Activated CD8-positive, alpha-beta T cell treated with anti-CD3 and anti-CD28 coated beads for 36 hours (primary cell): ENCODE results near the gene KCNIP3. TPM values are rescaled to one million over a fixed set of nuclear protein-coding genes. Genes with fewer than 3 reads are reported as not detected.

Experiments
- ATAC-seq: fragments of 200-7000 bp; cut with Tn5 transposase; one replicate; pipeline ENCODE4 v1.10.0; 2021; ENCODE audit warnings: mild to moderate bottlenecking, moderate library complexity
- CTCF ChIA-PET: fragments of 350-600 bp; sonication (Branson Sonifier 250); formaldehyde crosslinking; loops from one replicate; lab custom pipeline; 2021; ENCODE audit warnings: antibody characterized with exemption; lab: Charles Lee
- POLR2A ChIA-PET: fragments of 350-600 bp; sonication (Branson Sonifier 250); formaldehyde crosslinking; loops from one replicate; lab custom pipeline; 2021; ENCODE audit warnings: antibody characterized with exemption; lab: Charles Lee
- DNase-seq: peaks from one replicate; pipeline ENCODE4 v3.0.0-alpha.2; 2020
- H3K27ac Mint-ChIP-seq: one replicate; pipeline ENCODE4 v1.8.0; 2021; ENCODE audit warnings: mild to moderate bottlenecking, mixed read lengths
- H3K27me3 Mint-ChIP-seq: one replicate; pipeline ENCODE4 v1.8.0; 2021; ENCODE audit warnings: mixed read lengths
- H3K36me3 Mint-ChIP-seq: one replicate; pipeline ENCODE4 v1.8.0; 2021; ENCODE audit warnings: low read depth, mixed read lengths
- H3K4me1 Mint-ChIP-seq: one replicate; pipeline ENCODE4 v1.8.0; 2021; ENCODE audit warnings: low read depth, mixed read lengths
- H3K4me3 Mint-ChIP-seq: one replicate; pipeline ENCODE4 v1.8.0; 2021; ENCODE audit warnings: mild to moderate bottlenecking, moderate library complexity, mixed read lengths
- H3K9me3 Mint-ChIP-seq: one replicate; pipeline ENCODE4 v1.8.0; 2021; ENCODE audit warnings: mixed read lengths
- intact Hi-C: fragments of 100-400 bp; cut with micrococcal nuclease; formaldehyde crosslinking; loops from one replicate; pipeline ENCODE4 v1.10.0; 2022
- total RNA-seq, 2 experiments: library from RNA; stranded (reverse); gene quantifications; one replicate each; pipeline ENCODE4 v1.2.3, GENCODE V29; 2021
- TF ChIP-seq, protein P1 (sequence below): fragments of 200-600 bp; IDR thresholded peaks from one replicate; pipeline ENCODE4 v1.8.0; 2022; ENCODE audit warnings: antibody characterized with exemption, mild to moderate bottlenecking

KCNIP3 gene
- total RNA-seq, 2 experiments from 2014 or later, result not detected

DNA sequence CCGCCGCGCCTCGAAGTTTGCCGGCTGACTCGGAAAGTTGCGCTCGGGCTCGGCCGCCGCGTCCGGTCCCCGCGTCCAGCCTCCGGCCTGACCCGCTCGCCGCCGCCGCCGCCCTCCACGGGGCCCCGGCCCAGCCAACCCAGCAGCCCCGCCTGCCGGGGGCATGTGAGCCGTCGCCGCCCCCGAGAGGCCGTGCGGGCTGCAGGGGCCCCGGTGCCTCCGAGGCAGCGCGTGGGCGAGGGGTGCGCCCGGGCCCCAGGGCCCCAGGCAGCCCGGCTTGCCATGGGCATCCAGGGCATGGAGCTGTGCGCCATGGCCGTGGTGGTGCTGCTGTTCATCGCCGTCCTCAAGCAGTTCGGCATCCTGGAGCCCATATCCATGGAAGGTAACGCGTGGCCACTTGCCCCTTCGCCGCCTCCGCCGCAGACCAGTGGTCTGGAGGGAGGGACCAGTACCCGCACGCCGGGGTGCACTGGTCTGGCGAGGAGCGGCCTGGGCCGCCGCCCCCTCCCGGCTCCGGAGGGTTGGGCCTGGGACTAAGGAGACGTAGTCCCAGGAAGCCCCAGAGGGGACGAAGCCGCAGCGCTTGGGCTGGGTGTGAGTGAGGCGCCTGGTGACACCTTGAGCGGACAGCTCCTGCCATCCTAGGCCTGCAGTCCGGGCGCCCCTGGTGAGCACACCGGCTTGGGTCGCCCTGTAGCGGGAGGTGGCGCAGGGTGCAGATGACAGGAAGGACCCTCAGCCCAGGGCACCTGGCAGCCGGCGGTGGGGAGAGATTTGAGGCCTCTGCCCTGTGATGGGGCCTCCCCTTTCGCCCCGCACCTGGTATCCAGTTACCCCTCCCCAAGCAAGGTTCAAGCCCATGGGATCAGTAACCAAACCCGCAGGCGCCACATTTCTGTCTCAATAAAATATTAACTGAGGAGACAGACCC lies 49.9 kb downstream of the KCNIP3 start:
- H3K4me3 Mint-ChIP-seq, result no peak overlapping the region
- H3K9me3 Mint-ChIP-seq, result no peaks in the 10 kb centered on the region
- TF ChIP-seq, protein P1, sequence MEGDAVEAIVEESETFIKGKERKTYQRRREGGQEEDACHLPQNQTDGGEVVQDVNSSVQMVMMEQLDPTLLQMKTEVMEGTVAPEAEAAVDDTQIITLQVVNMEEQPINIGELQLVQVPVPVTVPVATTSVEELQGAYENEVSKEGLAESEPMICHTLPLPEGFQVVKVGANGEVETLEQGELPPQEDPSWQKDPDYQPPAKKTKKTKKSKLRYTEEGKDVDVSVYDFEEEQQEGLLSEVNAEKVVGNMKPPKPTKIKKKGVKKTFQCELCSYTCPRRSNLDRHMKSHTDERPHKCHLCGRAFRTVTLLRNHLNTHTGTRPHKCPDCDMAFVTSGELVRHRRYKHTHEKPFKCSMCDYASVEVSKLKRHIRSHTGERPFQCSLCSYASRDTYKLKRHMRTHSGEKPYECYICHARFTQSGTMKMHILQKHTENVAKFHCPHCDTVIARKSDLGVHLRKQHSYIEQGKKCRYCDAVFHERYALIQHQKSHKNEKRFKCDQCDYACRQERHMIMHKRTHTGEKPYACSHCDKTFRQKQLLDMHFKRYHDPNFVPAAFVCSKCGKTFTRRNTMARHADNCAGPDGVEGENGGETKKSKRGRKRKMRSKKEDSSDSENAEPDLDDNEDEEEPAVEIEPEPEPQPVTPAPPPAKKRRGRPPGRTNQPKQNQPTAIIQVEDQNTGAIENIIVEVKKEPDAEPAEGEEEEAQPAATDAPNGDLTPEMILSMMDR, result no peak
- H3K27me3 Mint-ChIP-seq, result peaks cover 25% of the 10 kb centered on the region
- ChIA-PET POLR2A (no interaction called here), CTCF (no interaction called here)
- intact Hi-C loops, result no loop called here
- H3K27ac Mint-ChIP-seq, result no peak overlapping the region
- ATAC-seq (peak; percentile 32), DNase-seq (peak; percentile 14)
- H3K4me1 Mint-ChIP-seq, result no peaks in the 10 kb centered on the region
- no peaks in the 10 kb centered on the region for H3K36me3 Mint-ChIP-seq

DNA sequence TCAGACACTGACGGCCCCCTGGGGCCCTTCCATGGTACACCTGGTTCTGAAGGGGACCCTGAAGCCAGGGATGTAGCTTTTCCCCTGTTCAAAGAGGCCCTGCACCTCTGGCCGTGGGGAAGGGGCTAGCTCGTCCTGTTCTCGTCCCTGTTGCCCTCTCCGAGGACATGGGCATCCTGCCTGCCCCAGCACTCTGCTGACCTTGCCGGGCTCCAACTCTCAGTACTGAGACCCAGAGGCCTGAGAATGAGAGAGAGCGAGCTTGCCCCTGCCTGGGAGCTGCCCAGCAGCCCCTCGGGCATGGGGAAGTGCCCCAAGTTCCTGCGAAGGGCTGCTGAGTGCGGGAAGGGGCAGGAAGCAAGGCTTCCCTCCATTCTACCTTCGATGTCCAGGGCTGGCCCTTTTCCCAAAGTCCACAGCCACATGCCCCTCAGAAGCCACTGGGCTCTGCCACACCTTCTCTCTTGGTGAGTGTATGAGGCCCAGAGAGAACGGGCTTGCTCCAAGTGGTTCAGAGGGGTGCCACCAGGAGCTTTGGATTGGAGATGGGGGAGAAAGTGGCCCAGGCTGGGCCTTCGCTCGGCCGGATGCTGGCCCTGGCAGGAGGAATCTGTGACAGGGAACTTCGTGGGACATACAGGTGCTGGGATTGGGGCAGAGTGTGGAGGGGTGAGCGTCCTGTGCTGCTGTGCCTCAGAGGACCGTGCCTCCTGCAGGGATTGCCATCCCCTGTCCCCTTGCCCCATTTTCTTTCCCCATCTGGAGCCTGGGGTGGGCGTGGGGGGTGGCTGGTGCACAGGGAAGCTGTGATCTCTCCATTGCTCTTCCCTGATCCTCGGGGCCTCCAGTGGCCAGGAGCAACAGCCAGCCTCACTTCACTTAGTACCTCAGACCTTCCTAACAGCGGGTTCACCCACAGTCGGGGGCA lies 50.8 kb downstream of the KCNIP3 start:
- ChIA-PET CTCF (no interaction called here), POLR2A (no interaction called here)
- Mint-ChIP-seq H3K36me3 (no peaks in the 10 kb centered on the region), H3K27ac (no peak overlapping the region), H3K4me1 (no peaks in the 10 kb centered on the region), H3K4me3 (no peak overlapping the region), H3K27me3 (peaks cover 22% of the 10 kb centered on the region), H3K9me3 (no peaks in the 10 kb centered on the region)
- ATAC-seq, result no peak
- DNase-seq, result no peak
- intact Hi-C loops, result no loop called here
- TF ChIP-seq, protein P1, result no peak

DNA sequence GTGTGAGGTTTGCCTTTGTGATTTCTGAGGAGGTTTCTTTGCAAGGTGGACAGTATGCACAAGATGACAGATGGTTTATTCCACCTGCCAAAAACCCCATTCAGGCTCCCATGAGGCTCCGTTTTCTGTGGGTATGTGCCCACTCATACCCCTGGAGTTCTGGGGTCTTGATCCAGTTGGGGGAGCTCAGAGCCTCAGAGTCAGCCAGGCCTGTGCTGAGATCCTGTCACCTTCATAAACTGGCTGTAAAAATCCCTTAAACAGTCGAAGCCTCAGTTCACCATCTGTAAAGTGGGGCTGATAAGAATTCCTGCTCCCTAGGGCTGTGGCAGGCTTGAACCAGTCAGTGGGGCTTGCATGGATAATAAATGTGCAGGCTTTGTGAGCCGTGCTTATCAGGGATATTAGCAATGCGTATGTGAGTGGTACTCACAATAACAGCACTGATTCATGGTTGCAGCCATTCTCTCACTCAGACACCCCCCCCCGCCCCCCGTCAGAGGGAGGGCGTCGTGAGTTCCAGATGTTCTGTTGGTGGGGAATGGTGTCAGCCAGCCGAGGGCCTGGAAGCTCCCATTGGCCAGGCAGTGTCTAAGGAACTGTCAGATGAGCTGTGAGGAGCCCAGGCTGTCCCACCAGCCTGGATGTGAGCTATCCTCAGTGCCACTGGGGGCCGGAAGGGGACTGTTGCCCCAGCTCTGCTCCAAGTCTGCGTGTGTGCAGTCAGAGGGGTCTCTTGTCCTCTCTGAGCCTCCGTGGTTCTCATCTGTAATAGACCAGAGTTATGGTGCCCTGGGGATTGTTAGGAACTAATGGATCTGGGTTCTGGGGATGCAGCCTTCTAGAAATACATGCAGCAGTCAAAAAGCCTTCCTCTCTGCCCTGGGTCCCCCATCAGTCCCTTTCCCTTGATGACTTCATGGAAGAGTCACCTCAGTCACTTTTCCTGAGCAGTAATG lies 51.7 kb downstream of the KCNIP3 start:
- CTCF ChIA-PET, result no interaction called here
- no peak for ATAC-seq
- Mint-ChIP-seq H3K27me3 (peaks cover 16% of the 10 kb centered on the region), H3K36me3 (no peaks in the 10 kb centered on the region), H3K4me1 (no peaks in the 10 kb centered on the region), H3K27ac (no peak overlapping the region), H3K4me3 (no peak overlapping the region), H3K9me3 (no peaks in the 10 kb centered on the region)
- TF ChIP-seq, protein P1, result no peak
- POLR2A ChIA-PET, result no interaction called here
- no peak for DNase-seq
- intact Hi-C loops, result no loop called here

DNA sequence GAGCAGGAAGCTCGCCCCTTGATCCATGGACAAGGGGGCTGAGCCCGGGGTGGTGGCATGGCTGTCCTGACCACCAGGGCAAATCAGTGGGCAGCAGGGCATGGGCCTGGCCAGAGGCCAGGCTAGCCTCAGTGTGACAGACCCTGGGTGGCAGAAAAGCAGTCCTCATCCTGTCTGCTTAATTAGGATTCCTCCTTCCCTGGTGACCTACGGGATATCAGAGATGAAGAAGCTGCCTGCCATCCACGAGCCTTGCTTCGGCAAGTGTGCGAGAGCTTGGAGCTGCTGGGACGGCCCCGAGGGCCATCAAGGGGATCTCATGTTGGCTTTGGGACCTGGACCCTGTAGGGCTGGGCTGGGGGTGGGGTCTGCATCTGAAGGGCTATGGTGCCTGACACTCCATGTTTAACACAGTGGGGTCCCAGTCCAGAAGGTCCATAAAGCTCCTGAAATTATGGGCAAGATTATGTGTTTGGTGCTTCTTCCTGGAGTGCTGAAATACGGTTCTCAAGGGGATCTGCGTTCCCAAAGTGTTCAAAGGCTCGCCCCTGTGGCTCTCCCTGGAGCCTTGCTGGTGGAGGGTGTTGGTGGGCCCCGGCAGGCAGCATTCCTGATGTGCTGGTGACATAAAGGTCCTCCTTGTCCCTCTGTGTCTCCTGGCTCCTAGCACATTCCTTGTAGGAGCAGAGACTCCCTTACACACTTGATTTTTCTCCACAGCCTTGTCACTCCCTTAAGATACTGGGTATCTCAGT lies 52.6 kb downstream of the KCNIP3 start:
- Mint-ChIP-seq H3K4me1 (no peaks in the 10 kb centered on the region), H3K36me3 (no peaks in the 10 kb centered on the region), H3K4me3 (no peak overlapping the region), H3K27ac (no peak overlapping the region), H3K27me3 (peaks cover 9% of the 10 kb centered on the region), H3K9me3 (no peaks in the 10 kb centered on the region)
- intact Hi-C loops, result no loop called here
- ChIA-PET POLR2A (no interaction called here), CTCF (interaction anchor here (0.6 kb wide), 1 partner anchor 39 kb away, joined by 3 read pairs; no protein-coding TSS in a partner anchor)
- TF ChIP-seq, protein P1, result no peak
- ATAC-seq (no peak), DNase-seq (no peak)
